ENCODE results near the gene OGDH.
A peak's percentile ranks its signal among the peaks of the same experiment; 100 is the strongest.

The OGDH gene

DNA sequence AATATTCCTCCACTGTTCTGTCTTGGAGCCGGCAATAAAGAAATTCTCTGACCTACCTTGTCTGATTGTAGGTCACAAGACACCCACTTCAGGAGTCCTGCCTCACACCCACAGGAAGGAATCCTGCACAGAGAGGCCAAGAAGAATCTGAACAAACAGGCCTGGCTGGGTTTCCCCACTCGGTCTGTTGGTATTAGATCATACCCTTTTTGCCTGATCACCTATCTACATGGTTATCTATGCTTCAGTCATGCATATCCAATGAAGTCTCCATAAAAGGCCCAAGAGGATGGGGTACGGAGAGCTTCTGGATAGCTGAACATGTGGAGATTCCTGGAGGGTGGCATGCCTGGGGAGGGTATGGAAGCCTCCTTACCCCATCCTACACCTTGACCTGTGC, 12.3 kb downstream of the OGDH start:
- no peak for DNase-seq

- peak; percentile 21 for DNase-seq
Observed at GRCh38 chr7:44621034-44621749, 14.8 kb downstream of the OGDH start.

DNA sequence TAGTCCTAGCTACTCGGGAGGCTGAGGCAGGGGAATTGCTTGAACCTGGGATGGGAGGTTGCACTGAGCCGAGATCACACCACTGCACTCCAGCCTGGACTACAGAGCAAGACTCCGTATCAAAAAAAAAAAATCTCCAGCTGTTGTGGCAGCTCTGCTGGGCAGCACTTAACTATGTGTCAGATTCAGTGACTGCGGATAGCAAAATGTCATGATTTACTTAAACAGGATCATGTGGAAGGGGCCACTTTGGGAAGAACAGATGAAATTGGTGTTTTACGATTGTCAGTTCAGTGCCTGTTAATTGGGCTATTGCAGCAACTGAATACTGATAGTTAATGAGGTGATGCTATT, 15.3 kb downstream of the OGDH start:
- no peak for DNase-seq

GRCh38 chr7:44622342-44623151, 16.1 kb downstream of the OGDH start:
- DNase-seq = no peak

DNA sequence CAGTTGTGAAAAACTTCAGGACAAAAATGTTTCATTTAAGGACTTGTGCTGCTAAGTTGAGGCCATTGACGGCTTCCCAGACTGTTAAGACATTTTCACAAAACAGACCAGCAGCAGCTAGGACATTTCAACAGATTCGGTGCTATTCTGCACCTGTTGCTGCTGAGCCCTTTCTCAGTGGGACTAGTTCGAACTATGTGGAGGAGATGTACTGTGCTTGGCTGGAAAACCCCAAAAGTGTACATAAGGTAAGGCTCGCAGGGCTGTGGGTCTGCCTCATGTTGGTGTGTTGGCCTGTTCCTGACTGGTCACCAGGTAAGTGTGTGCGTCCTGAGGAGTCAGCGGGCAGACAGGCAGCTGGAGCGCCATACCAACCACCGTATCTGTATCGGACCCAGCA, 17.9 kb downstream of the OGDH start:
- DNase-seq = no peak

DNA sequence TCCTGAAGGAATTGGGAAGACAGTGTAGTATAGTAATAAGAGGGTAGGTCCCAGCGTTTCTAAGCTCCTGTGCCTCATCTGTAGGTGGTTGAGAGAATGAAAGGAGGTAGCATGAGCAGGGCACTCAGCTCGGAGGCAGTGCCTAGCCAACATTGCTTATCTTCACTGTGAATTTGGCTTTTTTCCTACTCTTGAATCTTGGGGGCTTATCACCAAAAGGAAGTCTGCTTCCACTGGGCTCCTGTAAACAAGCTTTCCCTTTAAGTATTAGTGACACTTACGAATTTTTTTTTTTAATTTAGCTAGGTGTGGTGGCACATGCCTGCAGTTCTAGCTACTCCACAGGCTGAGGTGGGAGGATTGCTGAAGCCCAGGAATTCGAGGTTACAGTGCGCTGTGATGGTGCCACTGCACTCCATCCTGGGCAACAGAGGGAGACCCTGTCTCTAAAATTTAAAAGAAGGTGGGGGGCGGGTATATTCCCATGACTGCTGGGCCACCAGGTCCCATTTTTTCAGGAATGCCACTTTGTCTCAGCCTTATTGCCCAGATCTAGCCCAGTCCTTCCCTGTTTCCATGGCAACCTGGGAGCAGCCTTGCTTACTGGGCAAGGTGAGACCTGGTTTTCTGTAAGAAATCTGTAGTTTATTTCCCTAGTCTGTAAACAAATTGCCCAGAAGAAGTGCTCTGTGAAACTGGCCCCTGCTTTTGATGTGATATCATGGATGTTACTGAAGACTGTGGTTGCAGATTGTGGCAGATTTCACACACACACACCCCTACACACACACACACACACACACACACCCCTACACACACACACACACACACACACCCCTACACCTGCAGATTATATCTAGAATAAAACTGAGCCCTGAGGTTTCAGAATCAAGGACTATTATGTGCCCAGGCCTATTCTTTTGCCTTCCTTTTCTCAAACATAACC, 19.4 kb downstream of the OGDH start:
- no peak for DNase-seq

GRCh38 chr7:44626620-44627019, 20.2 kb downstream of the OGDH start:
- no peak for DNase-seq

GRCh38 chr7:44629829-44630522, 23.5 kb downstream of the OGDH start:
- no peak for DNase-seq

GRCh38 chr7:44630792-44631457, 24.5 kb downstream of the OGDH start:
- DNase-seq = no peak

- DNase-seq = no peak
Observed at GRCh38 chr7:44631458-44632115, 25.2 kb downstream of the OGDH start.

GRCh38 chr7:44632196-44632595, 25.8 kb downstream of the OGDH start:
- DNase-seq = no peak

GRCh38 chr7:44633254-44634186, 27.1 kb downstream of the OGDH start:
- peak; percentile 87 for DNase-seq

- no peak for DNase-seq
Observed at GRCh38 chr7:44634187-44634838, 27.9 kb downstream of the OGDH start.

- no peak for DNase-seq
Observed at GRCh38 chr7:44634839-44635591, 28.6 kb downstream of the OGDH start.

DNA sequence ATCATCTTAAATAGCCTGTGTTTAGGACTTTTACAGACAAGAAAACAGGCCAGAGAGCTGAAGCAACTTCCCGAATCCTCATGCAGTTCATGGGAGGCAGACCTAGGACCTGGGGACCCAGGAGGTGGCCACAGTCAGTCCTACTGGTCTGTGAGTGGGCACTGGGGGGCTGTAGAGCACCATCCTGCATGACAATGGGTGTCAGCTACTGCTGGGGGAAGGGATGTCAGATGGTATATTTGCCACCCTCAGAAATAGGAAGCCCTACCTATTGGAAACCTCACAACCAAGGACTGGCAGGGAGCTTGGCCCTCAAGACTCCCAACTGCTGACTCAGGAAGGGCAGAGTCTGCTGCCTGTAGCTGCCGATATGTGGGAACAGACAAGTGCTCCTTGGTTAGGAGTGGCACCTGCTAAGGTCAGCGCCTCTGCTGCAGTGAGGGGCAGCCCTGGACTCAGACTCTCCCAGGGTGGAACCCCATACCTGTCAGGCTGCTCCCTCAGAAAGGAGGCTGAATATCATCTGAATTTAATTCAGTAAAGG, 29.7 kb downstream of the OGDH start:
- DNase-seq = no peak

DNA sequence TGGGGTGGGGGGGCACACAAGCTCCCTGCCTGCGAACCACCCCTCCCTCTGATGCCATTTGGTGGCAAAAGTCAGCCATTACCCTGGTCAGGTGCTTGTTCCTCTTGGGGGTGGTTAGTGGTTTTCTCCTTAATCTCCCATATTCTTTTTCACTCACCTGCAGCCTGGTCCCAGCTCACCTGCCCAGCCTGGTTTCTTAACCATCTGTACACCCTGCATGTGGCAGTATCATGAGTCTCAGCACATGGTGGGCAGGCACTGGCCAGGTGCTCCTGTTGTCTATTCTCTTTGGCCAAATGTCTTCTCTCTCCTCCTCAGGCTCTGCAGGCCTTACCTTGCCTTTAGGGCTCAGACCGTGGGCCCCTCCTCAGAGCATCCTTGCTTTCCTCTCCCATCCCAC, 30.5 kb downstream of the OGDH start:
- DNase-seq = no peak

GRCh38 chr7:44637788-44638594, 31.6 kb downstream of the OGDH start:
- DNase-seq = peak; percentile 86
